GM12874 (cell line): ENCODE data around the gene SCNN1B.

Experiments used
- CTCF ChIP-seq: IDR thresholded peaks from 2 replicates; pipeline ENCODE4 v1.5.1; 2011; ENCODE audit warnings: low read depth, mild to moderate bottlenecking, control low read depth, low read length, moderate library complexity; ENCODE audit not compliant: insufficient read depth

The SCNN1B gene

DNA sequence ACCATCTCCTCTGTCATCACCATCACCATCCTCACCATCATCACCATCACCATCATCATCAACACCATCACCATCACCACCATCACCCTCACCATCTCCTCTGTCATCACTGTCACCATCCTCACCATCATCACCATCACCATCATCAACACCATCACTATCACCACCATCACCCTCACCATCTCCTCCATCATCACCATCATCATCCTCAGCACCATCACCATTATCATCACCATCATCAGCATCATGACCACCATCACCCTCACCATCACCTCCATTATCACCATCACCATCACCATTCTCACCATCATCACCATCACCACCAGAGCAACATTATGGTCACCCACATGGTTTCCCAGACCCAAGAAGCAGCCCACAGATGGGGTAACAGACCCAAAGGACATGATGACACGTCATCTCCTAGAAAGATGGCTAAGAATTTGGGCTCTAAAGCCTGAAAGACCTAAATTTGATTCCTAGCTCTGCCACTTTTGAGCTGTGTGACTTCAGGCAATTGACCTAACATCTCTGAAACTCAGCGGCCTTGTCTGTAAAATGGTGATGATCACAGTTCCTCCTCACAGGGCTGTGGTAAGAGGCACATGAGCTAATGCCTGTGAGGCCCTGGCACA is 14.6 kb downstream of the SCNN1B start:
- no peak for TF ChIP-seq CTCF

GRCh38 chr16:23317266-23317661 is 15.2 kb downstream of the SCNN1B start:
- no peak for TF ChIP-seq CTCF

GRCh38 chr16:23317751-23318150 is 15.6 kb downstream of the SCNN1B start:
- TF ChIP-seq CTCF, result no peak

GRCh38 chr16:23318639-23319038 is 16.5 kb downstream of the SCNN1B start:
- TF ChIP-seq CTCF, result no peak

GRCh38 chr16:23319861-23320615 is 17.9 kb downstream of the SCNN1B start:
- TF ChIP-seq CTCF, result no peak

DNA sequence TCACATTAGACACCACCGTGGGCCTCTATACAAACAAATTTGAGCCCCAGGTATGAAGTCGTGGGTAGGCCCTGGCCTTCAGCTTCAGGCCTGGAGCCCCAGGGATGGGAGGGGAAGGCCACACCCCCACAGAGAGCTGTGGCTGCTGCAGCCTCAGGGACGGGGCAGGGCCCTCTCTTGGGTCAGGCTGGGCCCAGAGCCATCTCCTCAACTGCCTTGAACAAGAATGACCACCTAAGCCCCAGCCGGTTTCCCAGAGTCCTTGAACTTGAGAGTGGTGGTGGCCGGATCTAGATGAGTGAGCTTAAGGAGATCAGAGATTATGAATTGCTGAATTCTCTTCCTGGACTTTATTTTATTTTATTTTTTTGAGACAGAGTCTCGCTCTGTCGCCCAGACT is 18.6 kb downstream of the SCNN1B start:
- TF ChIP-seq CTCF, result no peak

DNA sequence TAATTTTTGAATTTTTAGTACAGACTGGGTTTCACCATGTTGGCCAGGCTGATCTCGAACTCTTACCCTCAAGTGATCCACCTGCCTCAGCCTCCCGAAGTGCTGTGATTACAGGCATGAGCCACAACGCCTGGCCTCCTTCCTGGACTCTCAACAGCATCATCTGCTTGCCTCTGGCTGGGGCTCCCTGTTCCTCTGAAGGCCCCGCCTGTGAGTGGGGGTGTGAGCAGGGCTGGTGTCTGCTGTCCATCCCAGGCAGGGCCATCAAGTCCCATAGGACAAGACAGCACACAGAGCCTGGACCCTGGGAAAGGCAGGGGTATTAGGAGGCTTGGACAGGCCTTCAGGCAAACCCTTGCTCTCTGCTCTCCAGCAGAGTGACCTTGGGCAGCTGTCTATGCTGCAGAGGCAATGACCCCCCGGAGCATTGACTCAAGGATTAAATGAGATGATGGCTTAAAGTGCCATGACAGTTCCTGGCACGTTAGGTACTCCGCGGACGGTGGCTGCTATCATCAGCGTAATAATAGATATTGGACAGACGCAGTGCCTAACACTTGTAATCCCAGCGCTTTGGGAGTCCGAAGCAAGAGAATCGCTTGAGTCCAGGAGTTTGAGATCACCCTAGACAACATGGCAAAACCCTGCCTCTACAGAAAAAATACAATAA is 19.2 kb downstream of the SCNN1B start:
- TF ChIP-seq CTCF, result no peak
